Subcutaneous abdominal adipose tissue (tissue), 5 donors: ENCODE data around the gene MZB1.
"Not testable (repeated sequence)": the region's sequence is repeated elsewhere in the genome, so short reads cannot be mapped to it uniquely, and the experiment has no call there.

Experiments
- H3K27ac ChIP-seq: one replicate; pipeline ENCODE4 v1.7.0; 2013; ENCODE audit warnings: low read depth, mild to moderate bottlenecking, inconsistent platforms, low read length, moderate library complexity
- H3K27me3 ChIP-seq, 5 donors: one replicate each; pipeline ENCODE4 v1.7.0; 2013; ENCODE audit warnings: low read length in 5 of 5, inconsistent platforms in 1 of 5; ENCODE audit not compliant: control insufficient read depth in 5 of 5, insufficient read depth in 4 of 5
- H3K36me3 ChIP-seq, 5 donors: one replicate each; pipeline ENCODE4 v1.7.0; 2013; ENCODE audit warnings: low read length in 5 of 5; ENCODE audit not compliant: control insufficient read depth in 5 of 5, insufficient read depth in 5 of 5
- H3K4me1 ChIP-seq, 5 donors: one replicate each; pipeline ENCODE4 v1.7.0; 2013; ENCODE audit warnings: low read length in 5 of 5, mild to moderate bottlenecking in 3 of 5, moderate library complexity in 1 of 5; ENCODE audit not compliant: control insufficient read depth in 5 of 5, insufficient read depth in 5 of 5
- H3K4me3 ChIP-seq, 5 donors: one replicate each; pipeline ENCODE4 v1.7.0; 2013; ENCODE audit warnings: low read length in 5 of 5, low read depth in 1 of 5
- H3K9ac ChIP-seq, 5 donors: one replicate each; pipeline ENCODE4 v1.7.0; 2013; ENCODE audit warnings: low read length in 5 of 5, mild to moderate bottlenecking in 4 of 5, moderate library complexity in 3 of 5
- H3K9me3 ChIP-seq, 5 donors: one replicate each; pipeline ENCODE4 v1.7.0; 2013; ENCODE audit warnings: low read length in 5 of 5; ENCODE audit not compliant: control insufficient read depth in 5 of 5
- donor health status: healthy.
- donor health status: healthy.
- donor health status: healthy.
- donor health status: healthy.
- donor health status: healthy.

The MZB1 gene

DNA sequence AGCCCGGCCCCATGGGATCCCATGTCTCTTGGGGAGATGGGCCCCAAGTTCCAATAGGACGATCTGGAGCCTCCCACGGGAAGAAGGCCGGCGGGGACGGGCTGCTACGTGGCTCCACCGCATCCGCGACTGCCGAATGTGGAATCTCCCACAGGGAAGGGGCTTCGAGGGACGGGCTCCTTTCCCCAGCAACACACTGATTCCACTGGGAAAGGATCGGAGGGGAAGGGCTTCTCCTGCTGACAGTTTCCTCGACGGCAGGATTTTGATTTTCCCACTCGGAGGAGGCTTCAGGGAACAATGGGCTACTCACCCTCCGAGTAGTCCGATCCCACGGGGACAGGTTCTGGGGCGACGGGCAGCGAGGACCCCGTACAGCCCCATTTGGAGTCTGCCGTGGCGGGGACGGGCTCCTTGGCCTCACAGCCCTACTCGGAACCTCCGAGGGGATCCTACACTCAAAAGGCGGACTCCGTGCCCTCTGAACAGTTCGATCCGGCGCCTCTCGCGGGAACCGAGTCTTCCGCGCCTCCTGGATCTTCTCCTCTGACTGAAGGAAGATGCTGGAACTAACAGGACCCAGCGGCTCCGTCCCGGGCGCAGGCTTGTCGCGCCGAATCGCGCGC is 3.9 kb upstream of the MZB1 start:
- Histone ChIP-seq H3K36me3 (no peaks in the 10 kb centered on the region), H3K9ac (peak overlapping the region in 2 of 5 donors; percentile 25 to 53), H3K27ac (no peak overlapping the region), H3K4me1 (peaks cover 0 to 61% (median 42%) of the 10 kb centered on the region in 5 donors), H3K4me3 (peak overlapping the region; percentile 35 to 67 (median 59)), H3K9me3 (no peaks in the 10 kb centered on the region), H3K27me3 (peaks cover 14 to 31% (median 23%) of the 10 kb centered on the region in 5 donors)

DNA sequence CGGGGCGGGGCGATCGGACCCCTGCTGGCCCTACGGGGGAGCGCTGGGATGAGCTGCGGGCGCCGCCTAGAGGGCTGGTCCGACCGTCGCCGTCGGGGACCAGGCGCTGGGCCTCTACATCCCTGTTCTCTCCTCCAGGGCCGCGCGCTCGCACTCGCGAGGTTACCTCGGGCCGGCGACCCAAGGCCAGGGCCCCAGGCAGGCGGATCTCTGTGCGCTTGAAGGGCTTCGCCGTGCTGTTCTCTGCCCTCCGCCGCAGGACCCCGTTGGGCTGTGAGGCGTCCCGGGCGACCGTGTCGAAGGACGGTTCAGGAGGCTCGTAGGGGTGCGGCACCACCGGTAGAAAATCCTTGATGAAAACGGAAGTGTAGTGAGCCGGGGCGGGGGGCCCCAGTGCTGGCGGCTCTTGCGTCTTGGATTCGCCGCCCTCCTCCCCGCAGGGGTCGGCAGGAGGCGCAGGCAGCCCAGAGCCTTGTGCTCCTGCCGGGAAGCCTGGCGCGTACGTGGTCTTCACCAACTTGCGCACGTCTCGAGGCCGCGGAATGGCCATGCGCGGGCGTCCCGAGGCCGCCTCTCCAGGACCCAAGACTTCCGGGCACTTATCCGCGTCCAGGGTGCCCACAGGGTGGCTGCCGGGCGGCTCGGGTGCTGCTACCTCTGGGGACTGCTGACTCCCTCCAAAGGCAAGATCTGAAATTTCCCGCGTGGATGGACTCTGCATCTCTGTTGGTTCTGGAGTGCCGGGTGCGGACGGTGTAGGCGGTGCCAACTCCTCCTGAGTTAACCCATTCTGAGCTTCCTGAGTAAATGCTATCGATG is 3.2 kb upstream of the MZB1 start:
- peaks cover 0 to 68% (median 44%) of the 10 kb centered on the region in 5 donors for H3K4me1 ChIP-seq
- H3K9me3 ChIP-seq, result no peaks in the 10 kb centered on the region
- no peak overlapping the region for H3K27ac ChIP-seq
- H3K27me3 ChIP-seq, result peaks cover 14 to 31% (median 23%) of the 10 kb centered on the region in 5 donors
- H3K4me3 ChIP-seq, result peak overlapping the region; percentile 32 to 67 (median 57)
- H3K9ac ChIP-seq, result peak overlapping the region in 2 of 5 donors; percentile 10 to 53
- no peaks in the 10 kb centered on the region for H3K36me3 ChIP-seq

DNA sequence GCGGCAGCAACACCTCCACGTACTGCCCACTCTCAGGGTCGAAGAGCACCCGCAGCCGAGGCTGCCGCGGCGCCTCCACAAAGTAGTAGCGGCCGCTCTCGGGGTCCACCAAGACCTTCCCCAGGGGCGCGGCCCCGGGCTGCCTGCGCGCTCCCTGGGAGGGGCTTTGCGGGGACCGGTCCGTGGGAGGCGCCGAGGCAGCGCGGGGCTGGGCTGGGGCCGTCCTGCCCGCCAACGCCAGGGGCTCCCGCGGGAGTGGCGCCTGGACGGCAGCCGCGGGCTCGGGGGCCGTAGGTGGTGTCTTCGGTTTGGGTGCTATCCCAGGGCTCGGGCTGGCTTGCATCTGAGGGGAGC is 2.6 kb upstream of the MZB1 start:
- Histone ChIP-seq H3K9ac (peak overlapping the region in 1 of 5 donors; percentile 14), H3K4me3 (peak overlapping the region in 2 of 5 donors; percentile 64 to 67), H3K36me3 (no peaks in the 10 kb centered on the region), H3K9me3 (no peaks in the 10 kb centered on the region), H3K27ac (no peak overlapping the region), H3K4me1 (peaks cover 0 to 71% (median 44%) of the 10 kb centered on the region in 5 donors), H3K27me3 (peaks cover 14 to 31% (median 23%) of the 10 kb centered on the region in 5 donors)

DNA sequence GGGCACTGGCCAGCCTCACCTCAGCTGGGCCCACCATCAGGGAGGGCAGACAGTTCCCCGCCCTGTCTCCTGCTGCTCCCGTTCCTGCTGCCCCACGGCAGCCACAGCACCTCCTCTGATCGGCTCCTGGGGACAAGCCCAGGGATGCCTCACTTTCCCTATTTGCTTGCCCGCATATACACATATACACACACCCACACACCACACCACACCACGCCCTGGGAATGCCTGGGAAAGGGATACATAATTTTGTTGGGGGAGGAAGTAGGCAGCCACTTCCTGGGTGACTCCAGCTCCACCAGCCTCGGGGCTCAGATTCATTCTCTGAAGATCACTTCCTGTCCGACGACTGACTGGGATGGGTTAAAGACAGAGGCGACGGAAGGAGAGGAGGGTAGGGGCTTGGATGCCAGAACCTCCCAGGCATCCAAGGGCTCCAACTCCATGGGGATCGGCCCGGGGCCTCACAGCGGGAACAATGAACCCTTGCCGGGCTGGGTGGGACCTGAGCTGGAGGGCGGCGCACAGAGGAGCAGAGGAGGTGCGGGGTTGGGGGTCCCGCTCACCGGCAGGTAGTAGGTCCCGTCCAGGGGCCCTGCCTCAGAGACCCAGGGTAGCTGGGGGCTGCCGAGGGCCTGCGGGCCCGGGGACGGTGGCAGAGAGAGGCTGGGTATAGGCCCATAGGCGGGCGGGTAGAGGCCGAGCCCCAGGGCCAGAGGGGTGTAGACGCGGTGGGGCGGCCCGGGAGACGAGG is 2.0 kb upstream of the MZB1 start:
- no peaks in the 10 kb centered on the region for H3K36me3 ChIP-seq
- H3K27me3 ChIP-seq, result peaks cover 14 to 31% (median 23%) of the 10 kb centered on the region in 5 donors
- H3K4me1 ChIP-seq, result peaks cover 0 to 71% (median 44%) of the 10 kb centered on the region in 5 donors
- no peaks in the 10 kb centered on the region for H3K9me3 ChIP-seq
- peak overlapping the region in 1 of 5 donors; percentile 67 for H3K4me3 ChIP-seq
- H3K9ac ChIP-seq, result peak overlapping the region in 3 of 5 donors; percentile 12 to 25 (median 14)
- no peak overlapping the region for H3K27ac ChIP-seq

DNA sequence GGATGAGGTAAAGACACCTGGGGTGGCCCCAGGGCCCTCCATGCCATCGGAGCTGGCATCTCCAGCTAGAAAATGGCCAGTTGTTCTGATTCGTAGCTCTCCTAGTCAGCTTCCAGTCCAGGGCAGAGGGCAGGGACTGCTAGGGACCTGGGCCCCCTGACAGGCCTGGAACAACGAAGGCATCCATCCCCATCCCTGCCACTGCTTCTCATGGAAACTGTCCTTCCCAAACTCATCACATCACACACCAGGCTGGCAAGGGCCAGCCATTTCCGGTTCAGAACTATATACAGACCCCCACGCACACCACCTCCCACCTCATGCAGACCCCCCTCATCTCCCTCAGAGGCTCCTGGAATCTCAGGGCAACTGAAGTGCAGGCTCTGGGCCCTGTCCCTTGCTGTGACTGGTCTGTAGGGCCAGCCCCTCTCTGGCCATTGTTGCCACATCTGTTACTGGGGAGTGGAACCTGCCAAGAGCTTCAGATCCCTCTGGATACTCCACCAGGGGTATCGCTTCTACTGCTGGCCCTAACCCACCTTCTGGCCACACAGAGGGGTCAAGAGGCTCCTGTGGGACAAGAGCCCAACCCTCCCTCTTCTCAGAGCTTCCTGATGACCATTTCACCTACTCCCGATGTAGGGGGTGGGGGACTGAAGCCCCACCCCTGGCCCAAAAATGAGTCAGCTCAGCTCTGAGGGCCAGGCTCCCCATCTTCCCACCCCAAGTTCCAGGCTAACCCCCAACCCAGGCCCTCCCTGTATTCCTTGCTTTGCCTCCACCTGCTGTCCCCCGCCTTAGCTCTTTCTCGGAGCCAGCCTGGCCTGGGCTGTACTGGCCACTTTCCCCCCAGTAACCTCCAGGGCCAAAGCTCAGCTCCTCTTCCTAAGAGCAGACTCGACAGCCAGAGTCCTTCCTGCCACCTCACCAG is 1.2 kb upstream of the MZB1 start:
- Histone ChIP-seq H3K36me3 (no peaks in the 10 kb centered on the region), H3K27ac (no peak overlapping the region), H3K4me1 (peaks cover 0 to 68% (median 44%) of the 10 kb centered on the region in 5 donors), H3K4me3 (peak overlapping the region in 1 of 5 donors; percentile 67), H3K9me3 (no peaks in the 10 kb centered on the region), H3K9ac (peak overlapping the region in 1 of 5 donors; percentile 12), H3K27me3 (peaks cover 14 to 30% (median 23%) of the 10 kb centered on the region in 5 donors)

DNA sequence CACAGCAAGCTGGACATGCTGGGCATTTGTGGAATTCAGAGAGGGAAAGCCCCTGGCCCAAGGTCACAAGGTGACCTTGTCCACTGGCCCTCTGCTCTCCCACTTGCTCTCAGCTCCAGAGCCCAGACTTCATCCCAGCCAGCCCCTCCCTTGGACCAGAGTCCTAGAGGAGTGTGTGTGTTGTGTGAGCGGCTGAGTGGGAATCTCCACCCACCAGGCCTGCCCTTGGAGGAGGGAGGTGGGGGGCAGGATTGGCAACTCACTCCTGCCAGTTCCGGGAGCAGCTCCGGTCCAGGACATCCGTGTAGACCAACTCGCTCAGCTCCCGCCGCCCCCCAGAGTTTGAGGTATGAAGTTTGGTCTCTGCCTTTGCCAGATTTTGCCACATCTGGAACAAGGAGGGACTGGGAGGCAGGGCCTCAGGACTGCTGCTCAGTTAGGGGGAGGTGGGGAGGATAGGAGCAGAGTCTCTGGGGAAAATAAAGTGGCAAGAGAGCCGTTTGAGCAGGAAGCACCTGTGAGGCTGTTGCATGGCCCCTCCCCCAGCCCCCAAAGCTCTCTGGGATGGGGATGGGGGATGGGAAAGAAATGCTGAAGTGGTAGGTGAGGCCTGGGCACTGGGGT is 1.4 kb downstream of the MZB1 start:
- no peak overlapping the region for H3K27ac ChIP-seq
- H3K36me3 ChIP-seq, result no peaks in the 10 kb centered on the region
- H3K9me3 ChIP-seq, result no peaks in the 10 kb centered on the region
- H3K4me1 ChIP-seq, result peaks cover 0 to 56% (median 36%) of the 10 kb centered on the region in 5 donors
- no peak overlapping the region for H3K9ac ChIP-seq
- H3K4me3 ChIP-seq, result no peak overlapping the region
- peaks cover 5 to 9% (median 6%) of the 10 kb centered on the region in 5 donors for H3K27me3 ChIP-seq

DNA sequence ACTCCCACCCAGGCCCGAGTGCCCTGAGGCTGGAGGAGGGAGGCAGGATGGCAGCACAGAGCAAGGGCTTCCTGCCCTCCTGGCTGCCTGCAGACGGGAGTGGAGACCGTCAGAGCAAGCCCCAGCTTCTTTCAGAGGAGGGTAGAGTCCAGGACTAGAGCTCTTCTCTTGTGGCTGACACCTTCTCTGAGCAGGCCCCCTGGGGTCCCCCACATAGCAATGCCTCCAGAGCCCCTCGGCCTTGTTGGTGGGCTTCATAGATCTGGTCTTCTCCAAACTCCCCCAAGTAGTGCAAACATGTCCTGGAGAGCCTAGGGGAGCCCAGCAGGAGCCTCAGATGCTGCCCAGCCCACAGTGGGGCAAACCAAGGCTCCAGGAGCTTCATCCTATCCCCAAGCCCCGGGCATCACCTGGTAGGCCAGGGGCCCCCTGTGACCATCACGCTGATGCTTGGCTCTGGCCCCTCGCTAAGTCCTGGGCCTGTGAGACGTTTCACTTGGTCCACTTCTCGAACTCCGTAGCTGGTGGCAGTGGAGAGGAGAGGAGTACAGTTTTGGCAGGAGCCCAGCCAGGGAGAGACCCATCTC is 2.0 kb downstream of the MZB1 start:
- H3K4me1 ChIP-seq, result peaks cover 0 to 50% (median 30%) of the 10 kb centered on the region in 5 donors
- no peak overlapping the region for H3K9ac ChIP-seq
- no peak overlapping the region for H3K4me3 ChIP-seq

DNA sequence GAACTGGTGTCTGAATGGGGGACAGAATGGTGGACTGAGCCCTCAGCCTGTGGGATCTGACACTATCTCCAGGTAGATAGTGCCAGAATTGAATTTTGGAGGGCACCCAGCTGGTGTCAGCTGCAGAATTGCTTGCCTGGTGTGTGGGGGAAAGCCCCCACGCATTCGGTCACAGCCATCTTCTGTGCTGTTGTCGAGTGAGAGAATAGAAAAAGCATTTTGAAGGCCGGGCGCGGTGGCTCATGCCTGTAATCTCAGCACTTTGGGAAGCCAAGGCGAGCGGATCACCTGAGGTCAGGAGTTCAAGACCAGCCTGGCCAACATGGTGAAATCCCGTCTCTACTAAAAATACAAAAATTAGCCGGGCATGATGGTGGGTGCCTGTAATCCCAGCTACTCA is 2.8 kb downstream of the MZB1 start:
- H3K9ac ChIP-seq, H3K36me3 ChIP-seq, H3K4me3 ChIP-seq, H3K27me3 ChIP-seq, H3K27ac ChIP-seq, H3K9me3 ChIP-seq: not testable (repeated sequence)
- H3K4me1 ChIP-seq, result peaks cover 0 to 44% (median 24%) of the 10 kb centered on the region in 5 donors

More for the DNA sequence above, 2.0 kb downstream of the MZB1 start:
- no peaks in the 10 kb centered on the region for H3K36me3 ChIP-seq
- peaks cover 0 to 5% (median under 1%) of the 10 kb centered on the region in 5 donors for H3K27me3 ChIP-seq
- no peak overlapping the region for H3K27ac ChIP-seq
- no peaks in the 10 kb centered on the region for H3K9me3 ChIP-seq
